HG03045 (cell line): ENCODE data around the gene FOCAD.
"Not testable (repeated sequence)": the region's sequence is repeated elsewhere in the genome, so short reads cannot be mapped to it uniquely, and the experiment has no call there.

Experiments
- ATAC-seq: cut with Tn5 transposase; IDR thresholded peaks from one replicate; pipeline ENCODE4 v1.9.1; 2021; ENCODE audit warnings: mild to moderate bottlenecking, moderate library complexity; ENCODE audit not compliant: unreplicated experiment

FOCAD gene

DNA sequence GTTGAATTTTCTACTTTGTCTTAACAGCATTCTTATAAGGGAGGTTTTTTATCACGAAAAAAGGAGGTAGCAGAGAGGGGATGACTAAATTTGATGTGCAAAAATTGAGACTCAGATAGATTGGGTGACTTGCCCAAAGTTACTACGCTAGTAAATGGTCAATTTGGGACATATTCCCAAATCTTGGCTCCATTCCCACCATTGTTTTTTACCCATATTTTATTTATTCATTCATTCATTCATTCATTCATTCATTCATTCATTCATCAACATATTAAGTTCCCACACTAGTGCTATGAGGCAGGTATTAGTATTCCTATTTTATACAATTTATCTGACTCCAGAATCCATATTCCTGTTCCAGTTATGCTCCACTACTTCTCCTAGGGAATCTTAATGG, 261.8 kb downstream of the FOCAD start:
- no peak for ATAC-seq

GRCh38 chr9:20948703-20949102, 264.6 kb downstream of the FOCAD start:
- no peak for ATAC-seq

DNA sequence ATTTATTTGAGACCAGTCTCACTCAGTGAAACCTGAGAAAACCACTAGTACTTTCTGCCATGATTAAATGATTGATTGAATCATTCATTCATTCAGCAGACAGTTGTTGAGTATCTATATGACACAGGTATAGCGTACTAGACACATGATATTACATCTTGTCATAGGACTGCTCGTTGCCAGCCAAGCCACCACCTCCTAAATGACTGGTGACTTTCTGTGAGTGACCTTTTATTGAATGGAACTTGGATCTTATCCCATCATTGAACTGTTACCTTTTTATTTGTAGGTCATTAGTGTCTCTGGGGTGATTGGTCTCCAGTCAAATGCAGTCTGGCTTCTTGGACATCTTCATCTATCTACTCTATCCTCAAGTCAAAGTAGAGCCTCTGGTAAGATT, 266.6 kb downstream of the FOCAD start:
- no peak for ATAC-seq

GRCh38 chr9:20962536-20963225, 278.6 kb downstream of the FOCAD start:
- ATAC-seq: no peak

- no peak for ATAC-seq
Observed at GRCh38 chr9:20972684-20973083, 288.6 kb downstream of the FOCAD start.

DNA sequence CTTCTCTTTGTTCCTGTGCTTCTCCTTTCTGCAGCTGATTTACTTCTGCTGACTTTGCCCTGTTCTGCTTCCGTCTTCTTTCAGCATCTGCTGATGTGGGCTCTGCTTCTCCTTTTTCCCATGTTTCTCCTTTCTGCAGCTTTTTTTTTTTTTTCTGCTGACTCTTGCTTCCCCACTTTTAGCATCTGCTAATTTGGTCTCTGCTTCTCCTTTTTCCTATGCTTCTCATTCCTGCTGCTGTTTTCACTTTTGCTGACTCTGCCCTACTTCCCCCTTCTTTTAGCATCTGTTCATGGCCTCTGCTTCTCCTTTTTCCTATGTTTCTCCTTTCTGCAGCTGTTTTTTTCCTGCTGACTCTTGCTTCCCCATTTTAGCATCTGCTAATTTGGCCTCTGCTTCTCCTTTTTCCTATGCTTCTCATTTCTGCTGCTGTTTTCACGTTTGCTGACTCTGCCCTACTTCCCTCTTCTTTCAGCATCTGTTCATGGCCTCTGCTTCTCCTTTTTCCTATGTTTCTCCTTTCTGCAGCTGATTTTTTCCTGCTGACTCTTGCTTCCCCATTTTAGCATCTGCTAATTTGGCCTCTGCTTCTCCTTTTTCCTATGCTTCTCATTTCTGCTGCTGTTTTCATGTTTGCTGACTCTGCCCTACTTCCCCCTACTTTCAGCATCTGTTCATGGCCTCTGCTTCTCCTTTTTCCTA, 289.3 kb downstream of the FOCAD start:
- not testable (repeated sequence) for ATAC-seq

GRCh38 chr9:20974191-20974938, 290.3 kb downstream of the FOCAD start:
- ATAC-seq: not testable (repeated sequence)

DNA sequence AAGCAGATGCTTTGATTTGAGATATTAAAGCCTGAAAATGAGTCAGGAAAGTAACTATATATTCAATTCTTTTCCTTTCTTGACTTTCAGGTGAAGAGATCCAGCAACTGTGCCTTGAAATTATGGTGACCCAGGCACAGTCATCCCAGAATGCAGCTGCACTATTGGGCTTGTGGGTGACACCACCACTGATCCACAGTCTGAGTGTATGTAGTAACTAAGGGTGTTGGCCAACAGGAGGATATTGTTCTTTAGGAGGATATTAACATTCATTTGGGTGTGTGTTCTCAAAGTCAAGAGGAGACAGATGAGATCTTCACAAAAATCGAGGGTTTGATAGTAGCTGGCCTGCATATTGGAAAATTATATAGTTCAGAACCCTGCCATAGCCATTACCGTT, 294.2 kb downstream of the FOCAD start:
- ATAC-seq: no peak

DNA sequence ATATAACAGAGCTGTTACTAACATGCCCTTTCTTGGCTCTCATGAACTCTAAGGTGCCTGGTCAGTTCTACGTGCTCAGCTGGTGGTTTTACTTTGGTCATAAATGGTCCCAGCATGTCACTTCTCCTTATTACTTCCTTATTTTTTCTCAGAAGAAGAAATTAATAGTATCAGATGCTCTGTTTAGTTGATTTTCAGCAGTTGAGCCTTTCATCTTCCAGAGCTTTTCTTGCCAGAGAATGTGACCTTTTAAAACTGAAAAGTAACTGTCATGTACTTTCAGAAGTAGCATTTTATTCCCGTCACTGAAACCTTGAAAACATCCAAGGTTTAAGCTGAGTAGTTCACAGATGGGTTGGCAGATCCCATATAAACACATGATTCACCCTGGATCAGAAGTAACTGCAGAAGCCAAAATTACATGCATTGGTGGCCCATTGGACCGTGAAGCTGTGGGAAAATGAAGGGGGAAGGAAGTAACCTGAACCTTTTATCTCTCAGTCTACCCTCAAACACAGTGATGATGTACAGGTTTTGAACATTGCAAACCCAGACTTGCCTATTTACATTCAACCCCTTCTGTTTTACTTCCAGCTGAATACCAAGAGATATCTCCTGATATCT, 296.9 kb downstream of the FOCAD start:
- peak; percentile 59 for ATAC-seq

GRCh38 chr9:20981486-20981885, 297.4 kb downstream of the FOCAD start:
- ATAC-seq: no peak

DNA sequence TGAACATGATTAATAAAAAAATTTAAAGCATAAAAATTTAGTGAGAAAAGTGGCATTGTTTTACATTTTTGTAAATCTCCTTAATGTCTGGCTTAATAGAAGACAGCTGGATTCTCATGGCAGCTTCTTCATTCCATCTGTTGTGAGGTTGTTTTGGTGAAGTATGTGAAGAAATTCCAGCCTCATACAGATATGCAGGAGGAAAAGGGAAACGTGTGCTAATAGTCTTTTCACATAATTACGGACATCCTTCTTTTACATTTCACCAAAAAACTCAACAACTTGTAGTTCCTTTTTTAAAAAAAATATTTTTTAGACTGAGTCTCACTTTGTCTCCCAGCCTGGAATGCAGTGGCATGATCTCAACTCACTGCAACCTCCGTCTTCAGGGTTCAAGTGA, 300.4 kb downstream of the FOCAD start:
- no peak for ATAC-seq

DNA sequence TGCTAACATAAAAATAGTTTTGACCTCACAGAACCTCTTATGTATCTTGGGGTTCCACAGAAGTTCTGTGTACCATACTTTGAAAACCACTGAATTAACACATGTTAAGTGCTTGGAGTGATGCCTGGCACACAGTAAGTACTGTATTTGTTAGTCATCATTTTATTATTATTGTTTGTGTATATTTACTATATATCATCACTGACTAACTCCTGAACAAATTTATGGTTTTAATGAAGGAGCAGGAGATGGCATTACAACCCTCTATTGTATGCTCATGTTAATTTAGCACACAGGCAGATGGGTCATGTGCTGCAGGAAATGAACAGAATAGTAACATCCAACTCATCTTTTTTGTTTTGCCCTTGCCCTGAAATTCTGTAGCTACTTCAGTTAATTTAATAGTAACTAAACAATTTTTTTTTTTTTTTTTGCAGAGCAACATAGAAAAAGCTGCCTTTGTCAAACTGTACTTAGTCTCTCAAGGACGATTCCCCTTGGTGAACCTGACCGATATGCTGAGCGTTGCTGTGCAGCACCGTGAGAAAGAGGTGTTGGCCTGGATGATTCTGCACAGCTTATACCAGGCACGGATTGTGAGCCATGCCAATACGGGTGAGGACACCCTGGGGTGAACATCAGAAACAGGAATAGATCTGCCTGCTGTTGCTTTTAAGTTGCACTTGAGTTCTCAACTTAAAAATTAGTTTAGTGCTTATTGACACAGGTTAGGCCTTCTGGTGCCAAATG, 302.0 kb downstream of the FOCAD start:
- ATAC-seq: no peak

DNA sequence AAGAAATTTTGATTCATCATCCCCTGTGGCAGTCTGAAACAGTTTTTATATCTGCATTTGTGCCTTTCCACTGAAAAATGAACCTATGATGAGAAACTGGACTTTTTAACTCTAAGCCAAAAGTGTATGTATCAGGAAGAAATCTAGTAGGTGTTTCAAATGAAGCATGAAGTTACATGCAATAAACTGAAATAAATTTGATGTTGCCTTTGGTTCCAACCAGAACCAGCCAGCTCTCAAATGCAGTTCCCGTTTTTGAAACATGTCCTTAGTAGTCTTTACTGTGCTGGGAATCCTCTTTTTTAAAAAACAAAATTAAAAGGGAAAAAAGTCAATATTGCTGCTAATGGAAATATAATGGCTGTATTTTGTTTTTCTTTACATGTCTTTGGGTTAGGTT, 303.5 kb downstream of the FOCAD start:
- no peak for ATAC-seq

GRCh38 chr9:20988061-20988460, 304.0 kb downstream of the FOCAD start:
- ATAC-seq: no peak

- no peak for ATAC-seq
Observed at GRCh38 chr9:20988671-20989315, 304.7 kb downstream of the FOCAD start.

GRCh38 chr9:20989923-20990341, 305.9 kb downstream of the FOCAD start:
- no peak for ATAC-seq

GRCh38 chr9:20990867-20991266, 306.8 kb downstream of the FOCAD start:
- ATAC-seq: no peak

DNA sequence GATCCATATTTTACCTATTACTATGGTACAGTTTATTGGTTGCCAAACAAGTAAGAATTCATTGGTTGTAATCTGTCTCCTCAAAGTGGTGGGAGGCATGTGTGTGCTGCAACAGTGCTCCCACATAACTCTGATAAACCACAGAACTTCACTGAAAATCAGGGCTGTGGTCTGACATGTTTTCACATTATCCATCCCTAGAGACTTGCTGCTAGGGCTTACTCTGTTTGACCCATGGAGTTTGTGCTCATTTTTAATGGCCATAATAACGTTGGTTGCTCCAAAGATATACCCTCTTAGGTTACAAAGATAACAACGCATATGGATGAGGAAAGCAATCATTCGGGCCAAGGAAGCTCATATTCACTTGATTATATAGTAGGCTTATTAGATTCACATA, 310.4 kb downstream of the FOCAD start:
- ATAC-seq: no peak

- ATAC-seq: no peak
Observed at GRCh38 chr9:20995616-20996015, 311.6 kb downstream of the FOCAD start.

GRCh38 chr9:20996809-20997208, 312.8 kb downstream of the FOCAD start:
- ATAC-seq: no peak
